ENCODE data around the gene PLA2G4B. TPM values are rescaled to one million over a fixed set of nuclear protein-coding genes. Genes with fewer than 3 reads are reported as not detected.

Gene PLA2G4B
- total and polyA plus RNA-seq, 2 of the 8 experiments (the other 6 are each of a cell fraction or from before 2014, with no cell fraction given), result 4.2 to 9.2 TPM

GRCh38 chr15:41806291-41807181 lies 32.1 kb upstream of the PLA2G4B start (continued):
- TF ChIP-seq, protein P1, sequence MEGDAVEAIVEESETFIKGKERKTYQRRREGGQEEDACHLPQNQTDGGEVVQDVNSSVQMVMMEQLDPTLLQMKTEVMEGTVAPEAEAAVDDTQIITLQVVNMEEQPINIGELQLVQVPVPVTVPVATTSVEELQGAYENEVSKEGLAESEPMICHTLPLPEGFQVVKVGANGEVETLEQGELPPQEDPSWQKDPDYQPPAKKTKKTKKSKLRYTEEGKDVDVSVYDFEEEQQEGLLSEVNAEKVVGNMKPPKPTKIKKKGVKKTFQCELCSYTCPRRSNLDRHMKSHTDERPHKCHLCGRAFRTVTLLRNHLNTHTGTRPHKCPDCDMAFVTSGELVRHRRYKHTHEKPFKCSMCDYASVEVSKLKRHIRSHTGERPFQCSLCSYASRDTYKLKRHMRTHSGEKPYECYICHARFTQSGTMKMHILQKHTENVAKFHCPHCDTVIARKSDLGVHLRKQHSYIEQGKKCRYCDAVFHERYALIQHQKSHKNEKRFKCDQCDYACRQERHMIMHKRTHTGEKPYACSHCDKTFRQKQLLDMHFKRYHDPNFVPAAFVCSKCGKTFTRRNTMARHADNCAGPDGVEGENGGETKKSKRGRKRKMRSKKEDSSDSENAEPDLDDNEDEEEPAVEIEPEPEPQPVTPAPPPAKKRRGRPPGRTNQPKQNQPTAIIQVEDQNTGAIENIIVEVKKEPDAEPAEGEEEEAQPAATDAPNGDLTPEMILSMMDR (IDR thresholded peaks at IDR 0.05; ENCODE audit: control extremely low read depth in 1 of 3, insufficient read depth in 1 of 3, low read depth in 1 of 3, low read length in 3 of 3), result peak; percentile 39 to 67 (median 45)
